Thoracic aorta (tissue), 2 donors: ENCODE measurements around the gene GPHN. TPM values are rescaled to one million over a fixed set of nuclear protein-coding genes. Genes with fewer than 3 reads are reported as not detected.
"Not testable (repeated sequence)": the region's sequence is repeated elsewhere in the genome, so short reads cannot be mapped to it uniquely, and the experiment has no call there.

Experiments used
- ATAC-seq: fragments of 150-250 bp; one replicate; pipeline ENCODE4 v1.8.0; 2017; ENCODE audit warnings: low read depth; ENCODE audit not compliant: insufficient number of reproducible peaks, low FRiP score
- DNase-seq: peaks from one replicate; pipeline ENCODE4 v3.0.0-alpha.2; 2020; ENCODE audit warnings: low spot score
- H3K27ac ChIP-seq, 2 donors: fragments of 200-600 bp; sonication (generic); 1 replicate in 1 of 2; 2 replicates in 1 of 2; pipeline ENCODE4 v1.5.1; 2016; ENCODE audit warnings: mild to moderate bottlenecking in 2 of 2, moderate library complexity in 2 of 2
- H3K27me3 ChIP-seq: fragments of 200-600 bp; sonication (generic); replicated peaks from 2 replicates; pipeline ENCODE4 v1.6.0; 2016; ENCODE audit warnings: mild to moderate bottlenecking; ENCODE audit not compliant: insufficient read depth
- H3K36me3 ChIP-seq: fragments of 200-600 bp; sonication (generic); one replicate; pipeline ENCODE4 v1.5.1; 2016
- H3K4me1 ChIP-seq, 2 donors: fragments of 200-600 bp; sonication (generic); 1 replicate in 1 of 2; 2 replicates in 1 of 2; pipeline versions ENCODE4 v1.5.1 to v1.6.0; 2016; ENCODE audit warnings: low read depth in 2 of 2, mild to moderate bottlenecking in 1 of 2; ENCODE audit not compliant: control insufficient read depth in 1 of 2
- H3K4me3 ChIP-seq: fragments of 200-600 bp; sonication (generic); 2 replicates; pipeline ENCODE4 v1.5.1; 2016; ENCODE audit warnings: mild to moderate bottlenecking
- H3K9me3 ChIP-seq: fragments of 200-600 bp; sonication (generic); 2 replicates; pipeline ENCODE4 v1.5.1; 2016
- CTCF ChIP-seq: fragments of 200-600 bp; sonication (generic); IDR thresholded peaks from one replicate; pipeline ENCODE4 v1.5.1; 2019; ENCODE audit warnings: antibody characterized with exemption
- total RNA-seq, 2 donors: library from RNA; depleted of rRNA; stranded (reverse); fragments of >200 nt; gene quantifications; one replicate each; pipeline versions ENCODE4 v1.1.0 to v1.2.3, GENCODE V29; 2016

Gene GPHN
- total RNA-seq, 2 donors from 2014 or later: 14.0 to 14.2 TPM

- Histone ChIP-seq H3K27me3 (no peaks in the 10 kb centered on the region), H3K36me3 (no peaks in the 10 kb centered on the region), H3K9me3 (no peaks in the 10 kb centered on the region), H3K4me1 (no peaks in the 10 kb centered on the region), H3K4me3 (no peak overlapping the region), H3K27ac (no peak overlapping the region)
- no peak for DNase-seq
- no peak for TF ChIP-seq CTCF
- ATAC-seq: no peak
Measured at GRCh38 chr14:66824251-66824650, 316.3 kb downstream of the GPHN start.

GRCh38 chr14:66827182-66827581 lies 319.2 kb downstream of the GPHN start:
- no peaks in the 10 kb centered on the region for H3K9me3 ChIP-seq
- no peak for TF ChIP-seq CTCF
- no peak overlapping the region for H3K4me3 ChIP-seq
- H3K4me1 ChIP-seq: no peaks in the 10 kb centered on the region
- ATAC-seq: no peak
- no peaks in the 10 kb centered on the region for H3K27me3 ChIP-seq
- H3K27ac ChIP-seq: no peak overlapping the region
- DNase-seq: no peak
- no peaks in the 10 kb centered on the region for H3K36me3 ChIP-seq

DNA sequence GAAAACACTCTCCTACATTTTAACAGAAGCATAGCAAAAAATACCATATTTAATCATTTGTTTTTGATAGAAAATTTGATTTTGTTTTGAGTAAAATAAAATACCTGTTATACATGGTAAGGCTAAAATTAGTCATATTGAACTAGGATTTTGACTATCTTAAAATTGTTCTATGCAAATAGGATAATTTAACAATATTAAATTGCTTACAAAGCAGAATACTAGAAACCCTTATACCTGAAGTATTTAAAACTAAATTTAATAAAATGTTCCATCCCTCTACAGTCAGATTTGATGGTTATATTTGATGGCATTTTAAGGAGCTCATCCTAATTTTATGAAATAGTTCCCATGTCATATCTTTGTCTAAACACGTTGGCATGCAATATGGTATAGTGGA lies 323.2 kb downstream of the GPHN start:
- Histone ChIP-seq H3K9me3 (no peaks in the 10 kb centered on the region), H3K27ac (no peak overlapping the region), H3K4me1 (no peaks in the 10 kb centered on the region), H3K27me3 (no peaks in the 10 kb centered on the region), H3K36me3 (no peaks in the 10 kb centered on the region), H3K4me3 (no peak overlapping the region)
- DNase-seq: no peak
- no peak for TF ChIP-seq CTCF
- ATAC-seq: no peak

DNA sequence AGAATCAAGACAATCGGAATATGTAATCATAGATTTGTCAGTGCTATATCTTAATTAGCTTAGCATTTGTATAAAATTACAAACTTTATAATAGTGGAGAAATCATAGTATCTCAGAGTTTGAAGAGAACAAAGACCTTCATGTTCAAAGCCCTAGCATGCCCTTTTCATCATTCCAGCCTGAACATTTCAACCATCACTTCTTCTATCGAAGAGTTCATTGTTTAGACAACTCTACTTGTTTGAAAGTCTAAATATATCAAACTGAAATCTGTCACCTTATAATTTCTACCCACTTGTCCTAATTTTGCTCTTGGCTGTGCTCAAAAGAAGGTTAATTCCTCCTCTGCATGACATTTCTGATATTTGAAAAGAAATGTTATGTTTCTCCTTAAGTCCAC lies 325.9 kb downstream of the GPHN start:
- Histone ChIP-seq H3K27me3 (no peaks in the 10 kb centered on the region), H3K9me3 (no peaks in the 10 kb centered on the region), H3K4me3 (no peak overlapping the region), H3K4me1 (no peaks in the 10 kb centered on the region), H3K27ac (no peak overlapping the region), H3K36me3 (no peaks in the 10 kb centered on the region)
- ATAC-seq (no peak), DNase-seq (no peak)
- no peak for TF ChIP-seq CTCF

- not testable (repeated sequence) for H3K4me1 ChIP-seq, ATAC-seq, H3K4me3 ChIP-seq, H3K9me3 ChIP-seq, H3K27me3 ChIP-seq, DNase-seq, H3K27ac ChIP-seq, H3K36me3 ChIP-seq
Measured at GRCh38 chr14:66837436-66837835, 329.5 kb downstream of the GPHN start.

DNA sequence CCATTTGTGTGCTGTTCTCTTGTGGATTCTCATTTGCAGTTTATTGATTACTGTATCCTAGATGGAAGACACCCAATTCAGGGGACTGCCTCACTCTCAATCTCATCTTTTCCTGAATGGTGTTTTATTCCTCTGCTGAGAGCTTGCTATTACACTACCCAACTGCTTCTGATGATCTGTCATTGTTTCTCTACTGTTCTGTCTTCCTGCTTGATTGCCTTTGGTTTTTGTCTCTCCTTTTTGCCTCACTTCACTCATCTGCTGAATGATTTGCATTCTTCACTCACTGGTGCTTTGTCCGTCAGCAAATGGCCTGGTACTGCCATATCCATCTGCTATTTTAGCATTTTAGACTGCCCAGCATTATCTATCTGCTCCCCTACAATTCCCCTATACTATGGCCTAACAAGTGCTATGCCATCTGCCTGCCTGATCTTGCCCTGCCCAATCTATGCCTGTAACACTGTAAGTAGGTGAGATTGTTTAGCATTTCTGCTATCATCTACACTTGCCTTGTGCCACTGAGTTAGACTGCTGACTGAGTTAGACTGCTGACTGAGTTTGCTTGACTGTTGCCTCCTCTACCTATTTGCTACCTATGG lies 335.1 kb downstream of the GPHN start:
- Histone ChIP-seq H3K4me1 (no peaks in the 10 kb centered on the region), H3K27me3 (no peaks in the 10 kb centered on the region), H3K27ac (no peak overlapping the region), H3K4me3 (no peak overlapping the region), H3K9me3 (no peaks in the 10 kb centered on the region), H3K36me3 (no peaks in the 10 kb centered on the region)
- no peak for TF ChIP-seq CTCF
- ATAC-seq (no peak), DNase-seq (no peak)
